Trophoblast cell (in vitro differentiated cells and primary cell): ENCODE measurements around the gene CCDC63.
A peak's percentile ranks its signal among the peaks of the same experiment; 100 is the strongest.

Source experiments
- DNase-seq, 2 donors: peaks; one replicate each; pipeline ENCODE4 v3.0.0-alpha.2; 2016
- H2AFZ ChIP-seq: 2 replicates; pipeline ENCODE4 v1.6.1; 2013; ENCODE audit warnings: low read length, moderate library complexity, mild to moderate bottlenecking; ENCODE audit not compliant: insufficient read depth, poor library complexity
- H2AK5ac ChIP-seq: 2 replicates; pipeline ENCODE4 v1.6.1; 2013; ENCODE audit warnings: mild to moderate bottlenecking, low read length
- H2BK120ac ChIP-seq: 2 replicates; pipeline ENCODE4 v1.6.1; 2013; ENCODE audit warnings: low read length, mild to moderate bottlenecking, moderate library complexity; ENCODE audit not compliant: insufficient read depth, poor library complexity
- H2BK12ac ChIP-seq: 2 replicates; pipeline ENCODE4 v1.6.1; 2013; ENCODE audit warnings: mild to moderate bottlenecking, low read length, moderate library complexity
- H2BK5ac ChIP-seq: 2 replicates; pipeline ENCODE4 v1.6.1; 2013; ENCODE audit warnings: low read length, low read depth, moderate library complexity, mild to moderate bottlenecking; ENCODE audit not compliant: poor library complexity
- H3K14ac ChIP-seq: 2 replicates; pipeline ENCODE4 v1.6.1; 2013; ENCODE audit warnings: mild to moderate bottlenecking, low read length
- H3K18ac ChIP-seq: 2 replicates; pipeline ENCODE4 v1.6.1; 2013; ENCODE audit warnings: mild to moderate bottlenecking, low read length
- H3K23ac ChIP-seq: 2 replicates; pipeline ENCODE4 v1.6.1; 2013; ENCODE audit warnings: low read length
- H3K27ac ChIP-seq: 2 replicates; pipeline ENCODE4 v1.5.1; 2013; ENCODE audit warnings: low read depth, mild to moderate bottlenecking, inconsistent platforms, low read length, moderate library complexity
- H3K27me3 ChIP-seq: 2 replicates; pipeline ENCODE4 v1.6.1; 2013; ENCODE audit warnings: inconsistent platforms, mild to moderate bottlenecking, low read length, moderate library complexity; ENCODE audit not compliant: insufficient read depth
- H3K36me3 ChIP-seq, 2 experiments: 1 replicate in 1 of 2; 2 replicates in 1 of 2; pipeline ENCODE4 v1.6.1; 2013; ENCODE audit warnings: low read length in 2 of 2, mild to moderate bottlenecking in 2 of 2, moderate library complexity in 1 of 2; ENCODE audit not compliant: insufficient read depth in 2 of 2, control insufficient read depth in 1 of 2
- H3K4ac ChIP-seq: 2 replicates; pipeline ENCODE4 v1.6.1; 2013; ENCODE audit warnings: low read depth, mild to moderate bottlenecking, low read length, moderate library complexity
- H3K4me1 ChIP-seq, 2 experiments: 1 replicate in 1 of 2; 2 replicates in 1 of 2; pipeline ENCODE4 v1.6.1; 2013; ENCODE audit warnings: low read length in 2 of 2, mild to moderate bottlenecking in 2 of 2, moderate library complexity in 1 of 2; ENCODE audit not compliant: insufficient read depth in 2 of 2, control insufficient read depth in 1 of 2
- H3K4me2 ChIP-seq: 2 replicates; pipeline ENCODE4 v1.6.1; 2013; ENCODE audit warnings: inconsistent platforms, mild to moderate bottlenecking, low read length, moderate library complexity
- H3K4me3 ChIP-seq: 2 replicates; pipeline ENCODE4 v1.5.1; 2013; ENCODE audit warnings: mild to moderate bottlenecking, low read depth, low read length, inconsistent platforms
- H3K79me1 ChIP-seq: one replicate; pipeline ENCODE4 v1.6.1; 2013; ENCODE audit warnings: low read length
- H3K79me2 ChIP-seq: 2 replicates; pipeline ENCODE4 v1.6.1; 2013; ENCODE audit warnings: low read length, mild to moderate bottlenecking; ENCODE audit not compliant: control insufficient read depth, insufficient read depth, poor library complexity
- H3K9ac ChIP-seq: 2 replicates; pipeline ENCODE4 v1.6.1; 2013; ENCODE audit warnings: mild to moderate bottlenecking, low read length
- H3K9me3 ChIP-seq: 2 replicates; pipeline ENCODE4 v1.6.1; 2013; ENCODE audit warnings: low read depth, mild to moderate bottlenecking, control low read depth, inconsistent platforms, low read length; ENCODE audit not compliant: insufficient read depth
- H4K12ac ChIP-seq: 2 replicates; pipeline ENCODE4 v1.6.1; 2013; ENCODE audit warnings: low read depth, mild to moderate bottlenecking, low read length, moderate library complexity
- H4K8ac ChIP-seq: 2 replicates; pipeline ENCODE4 v1.6.1; 2013; ENCODE audit warnings: low read depth, mild to moderate bottlenecking, low read length, moderate library complexity
- H4K91ac ChIP-seq: one replicate; pipeline ENCODE4 v1.6.1; 2013; ENCODE audit warnings: low read depth, mild to moderate bottlenecking, low read length, moderate library complexity
- WGBS: extraction: QIAGEN DNeasy Blood & Tissue Kit; methylation state at CpG from one replicate; pipeline ENCODE4 v1.1.7; 2013; ENCODE audit warnings: missing lambda C conversion rate; ENCODE audit not compliant: insufficient read length, insufficient coverage; ENCODE audit errors: extremely low coverage; 5-methylcytosine and 5-hydroxymethylcytosine counted together

The CCDC63 gene

DNA sequence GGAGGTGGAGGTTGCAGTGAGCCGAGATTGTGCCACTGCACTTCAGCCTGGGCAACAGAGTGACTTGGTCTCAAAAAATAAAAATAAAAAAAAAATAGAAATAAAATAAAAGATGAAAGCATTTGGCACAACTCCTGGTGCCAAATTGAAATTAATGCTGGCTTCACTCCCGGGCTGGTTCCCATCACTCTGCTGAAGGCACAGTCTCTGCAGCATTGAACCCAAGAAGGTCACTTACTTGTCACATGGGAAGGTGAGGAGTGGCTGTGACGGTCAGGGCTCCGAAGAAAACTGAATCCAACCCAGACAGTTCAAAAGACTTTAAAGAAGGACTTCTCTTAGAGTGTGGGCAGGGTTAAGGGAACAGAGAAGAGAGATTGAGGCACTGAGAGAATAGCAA, 10.5 kb upstream of the CCDC63 start:
- no peak overlapping the region for H2BK120ac ChIP-seq
- H3K27ac ChIP-seq = no peak overlapping the region
- no peak overlapping the region for H3K18ac ChIP-seq
- no peak overlapping the region for H2BK5ac ChIP-seq
- peaks cover under 1% of the 10 kb centered on the region for H3K79me1 ChIP-seq
- no peak overlapping the region for H3K4ac ChIP-seq
- no peak overlapping the region for H4K91ac ChIP-seq
- no peak overlapping the region for H4K12ac ChIP-seq
- H2AK5ac ChIP-seq = no peak overlapping the region
- H2AFZ ChIP-seq = no peak overlapping the region
- DNase-seq = no peak
- no peaks in the 10 kb centered on the region for H3K9me3 ChIP-seq
- peaks cover under 1 to 2% of the 10 kb centered on the region in 2 experiments for H3K4me1 ChIP-seq
- no peak overlapping the region for H4K8ac ChIP-seq
- no peak overlapping the region for H3K4me2 ChIP-seq
- H3K27me3 ChIP-seq = no peaks in the 10 kb centered on the region
- WGBS = no CpG with 5 or more reads among the region's 4 CpGs
- H3K36me3 ChIP-seq = no peaks in the 10 kb centered on the region
- no peak overlapping the region for H3K14ac ChIP-seq
- no peak overlapping the region for H3K4me3 ChIP-seq
- no peaks in the 10 kb centered on the region for H3K79me2 ChIP-seq
- no peak overlapping the region for H3K23ac ChIP-seq
- no peak overlapping the region for H2BK12ac ChIP-seq
- no peak overlapping the region for H3K9ac ChIP-seq

DNA sequence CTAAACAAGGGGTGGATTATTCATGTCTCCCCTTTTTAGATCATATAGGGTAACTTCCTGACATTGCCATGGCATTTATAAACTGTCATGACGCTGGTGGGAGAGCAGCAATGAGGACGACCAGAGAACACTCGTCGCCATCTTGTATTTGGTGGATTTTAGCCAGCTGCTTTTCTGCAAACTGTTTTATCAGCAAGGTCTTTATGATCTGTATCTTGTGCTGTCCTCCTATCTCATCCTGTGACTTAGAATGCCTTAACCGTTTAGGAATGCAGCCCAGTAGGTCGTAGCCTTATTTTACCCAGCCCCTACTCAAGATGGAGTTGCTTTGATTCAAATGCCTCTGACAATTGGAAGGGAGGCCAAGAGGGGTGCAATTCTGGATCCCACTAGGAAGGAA, 5.8 kb upstream of the CCDC63 start:
- Histone ChIP-seq H3K18ac (no peak overlapping the region), H2BK120ac (no peak overlapping the region), H4K8ac (no peak overlapping the region), H2AFZ (no peak overlapping the region), H2AK5ac (no peak overlapping the region), H4K12ac (no peak overlapping the region), H3K4me3 (no peak overlapping the region), H2BK5ac (no peak overlapping the region), H3K36me3 (no peaks in the 10 kb centered on the region), H3K4me2 (no peak overlapping the region), H3K79me1 (peaks cover 2% of the 10 kb centered on the region), H3K27ac (no peak overlapping the region), H3K4me1 (peaks cover 4% of the 10 kb centered on the region in 2 experiments), H3K27me3 (no peaks in the 10 kb centered on the region), H3K4ac (no peak overlapping the region), H3K79me2 (no peaks in the 10 kb centered on the region), H3K9ac (no peak overlapping the region), H3K23ac (no peak overlapping the region), H2BK12ac (no peak overlapping the region), H3K14ac (no peak overlapping the region), H3K9me3 (peaks cover 6% of the 10 kb centered on the region), H4K91ac (no peak overlapping the region)
- no CpG with 5 or more reads among the region's 6 CpGs for WGBS
- peak; percentile 26 to 71 for DNase-seq

DNA sequence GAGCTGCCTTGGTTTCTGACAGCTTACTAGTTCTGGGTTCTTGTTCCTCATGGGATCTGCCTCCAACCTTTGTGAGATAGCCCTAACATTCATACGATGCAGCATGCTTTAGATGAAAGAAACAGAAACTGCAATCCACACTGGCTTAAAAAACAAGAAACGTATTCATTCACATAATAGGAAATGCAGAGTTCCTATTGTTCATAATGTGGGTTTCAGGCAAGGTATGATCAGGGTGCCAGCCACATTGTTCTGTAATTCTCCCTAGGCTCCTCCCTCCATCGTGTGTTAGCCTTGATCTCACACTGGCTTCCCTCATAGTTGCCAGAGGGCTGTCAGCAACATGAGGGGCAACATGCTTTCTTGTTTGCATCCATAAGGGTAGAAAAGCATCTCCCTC, 2.7 kb upstream of the CCDC63 start:
- no peak overlapping the region for H2BK5ac ChIP-seq
- no peak overlapping the region for H2AK5ac ChIP-seq
- peak; percentile 10 to 62 for DNase-seq
- H3K9ac ChIP-seq = no peak overlapping the region
- no peak overlapping the region for H2AFZ ChIP-seq
- H3K79me1 ChIP-seq = peaks cover 2% of the 10 kb centered on the region
- H3K4me3 ChIP-seq = no peak overlapping the region
- no peak overlapping the region for H2BK120ac ChIP-seq
- no peak overlapping the region for H3K4me2 ChIP-seq
- H3K18ac ChIP-seq = no peak overlapping the region
- H3K79me2 ChIP-seq = no peaks in the 10 kb centered on the region
- H4K91ac ChIP-seq = no peak overlapping the region
- WGBS = no CpG with 5 or more reads among the region's 3 CpGs
- no peak overlapping the region for H3K23ac ChIP-seq
- peaks cover 4 to 8% of the 10 kb centered on the region in 2 experiments for H3K4me1 ChIP-seq
- no peak overlapping the region for H3K4ac ChIP-seq
- no peaks in the 10 kb centered on the region for H3K36me3 ChIP-seq
- no peak overlapping the region for H4K8ac ChIP-seq
- H3K14ac ChIP-seq = no peak overlapping the region
- peaks cover 6% of the 10 kb centered on the region for H3K9me3 ChIP-seq
- no peak overlapping the region for H2BK12ac ChIP-seq
- no peaks in the 10 kb centered on the region for H3K27me3 ChIP-seq
- no peak overlapping the region for H4K12ac ChIP-seq
- no peak overlapping the region for H3K27ac ChIP-seq

DNA sequence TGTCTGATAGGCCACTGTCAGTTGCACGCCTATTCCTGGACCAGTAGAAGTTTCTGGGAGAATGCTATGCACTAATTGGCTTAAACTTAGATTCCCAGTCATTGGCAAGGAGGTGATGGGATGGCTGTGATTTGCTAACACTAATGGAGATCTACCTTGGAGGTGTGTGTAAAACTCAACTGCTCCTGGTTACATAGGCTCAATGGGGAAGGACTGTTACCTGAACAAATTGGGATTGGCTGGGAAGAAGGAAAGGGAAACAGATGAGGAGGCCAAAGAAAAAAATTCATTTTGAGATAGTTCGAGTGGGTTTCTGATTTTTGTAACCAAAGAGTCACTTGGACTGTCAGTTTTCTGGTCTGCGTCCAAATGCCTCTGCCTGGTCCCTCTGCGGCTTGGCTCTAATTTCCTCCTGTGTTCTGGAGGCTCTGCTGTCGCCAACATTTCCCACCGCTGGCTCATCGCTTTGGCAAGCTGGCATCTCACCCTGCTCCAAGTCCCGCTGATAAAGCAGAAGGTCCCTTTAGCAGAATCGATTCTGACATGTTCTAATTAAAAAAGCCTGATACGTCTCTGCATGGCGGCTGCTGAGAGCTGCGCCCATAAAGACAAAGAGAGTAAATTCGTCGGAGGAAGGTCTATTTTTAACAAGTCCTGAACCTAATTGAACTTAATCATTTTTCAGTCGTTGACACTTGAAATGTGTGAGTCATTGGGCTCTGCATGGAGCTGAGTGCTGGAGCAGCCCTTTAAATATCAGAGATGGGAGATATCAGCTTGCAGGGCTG, 2.0 kb upstream of the CCDC63 start:
- Histone ChIP-seq H4K91ac (no peak overlapping the region), H2BK5ac (no peak overlapping the region), H3K79me2 (no peaks in the 10 kb centered on the region), H4K12ac (no peak overlapping the region), H2BK120ac (no peak overlapping the region), H3K4me2 (no peak overlapping the region), H3K23ac (no peak overlapping the region), H4K8ac (no peak overlapping the region), H3K36me3 (no peaks in the 10 kb centered on the region), H3K79me1 (peaks cover 2% of the 10 kb centered on the region), H3K4ac (no peak overlapping the region), H3K18ac (no peak overlapping the region), H3K14ac (no peak overlapping the region), H3K27ac (no peak overlapping the region), H3K9me3 (peaks cover 6% of the 10 kb centered on the region), H2BK12ac (no peak overlapping the region), H3K4me1 (peaks cover 4 to 8% of the 10 kb centered on the region in 2 experiments), H2AK5ac (no peak overlapping the region), H3K4me3 (no peak overlapping the region), H3K27me3 (no peaks in the 10 kb centered on the region), H3K9ac (no peak overlapping the region), H2AFZ (no peak overlapping the region)
- WGBS = no CpG with 5 or more reads among the region's 15 CpGs
- no peak for DNase-seq
